Right atrium auricular region (tissue), 2 donors: ENCODE results near the gene OR56A4. TPM values are rescaled to one million over a fixed set of nuclear protein-coding genes. Genes with fewer than 3 reads are reported as not detected.

Source experiments
- DNase-seq: peaks from one replicate; pipeline ENCODE4 v3.0.0-alpha.2; 2019; ENCODE audit warnings: low spot score
- H3K27ac ChIP-seq, 2 donors: fragments of 200-600 bp; sonication (generic); 1 replicate in 1 of 2; 2 replicates in 1 of 2; pipeline ENCODE4 v1.5.1; 2016 to 2019
- H3K27me3 ChIP-seq, 2 donors: fragments of 200-600 bp; sonication (generic); one replicate each; pipeline versions ENCODE4 v1.5.1 to v1.6.0; 2017 to 2019
- H3K36me3 ChIP-seq: fragments of 200-600 bp; sonication (generic); one replicate; pipeline ENCODE4 v1.5.1; 2016
- H3K4me1 ChIP-seq, 2 donors: fragments of 200-600 bp; sonication (generic); one replicate each; pipeline versions ENCODE4 v1.5.1 to v1.6.0; 2017 to 2019
- H3K4me3 ChIP-seq, 2 donors: fragments of 200-600 bp; sonication (generic); 1 replicate in 1 of 2; 2 replicates in 1 of 2; pipeline ENCODE4 v1.5.1; 2017 to 2019; ENCODE audit warnings: mild to moderate bottlenecking in 1 of 2, moderate library complexity in 1 of 2
- H3K9me3 ChIP-seq, 2 donors: fragments of 200-600 bp; sonication (generic); one replicate each; pipeline ENCODE4 v1.5.1; 2019
- total RNA-seq, 2 donors: library from RNA; depleted of rRNA; stranded (reverse); fragments of >200 nt; gene quantifications; one replicate each; pipeline ENCODE4 v1.1.0, GENCODE V29; 2016
- TF ChIP-seq, protein P1 (sequence below), 2 donors: fragments of 200-600 bp; sonication (generic); IDR thresholded peaks; one replicate each; pipeline ENCODE4 v1.5.1; 2019; ENCODE audit warnings: antibody characterized with exemption in 2 of 2

Gene OR56A4
- total RNA-seq, 2 donors from 2014 or later = not detected

DNA sequence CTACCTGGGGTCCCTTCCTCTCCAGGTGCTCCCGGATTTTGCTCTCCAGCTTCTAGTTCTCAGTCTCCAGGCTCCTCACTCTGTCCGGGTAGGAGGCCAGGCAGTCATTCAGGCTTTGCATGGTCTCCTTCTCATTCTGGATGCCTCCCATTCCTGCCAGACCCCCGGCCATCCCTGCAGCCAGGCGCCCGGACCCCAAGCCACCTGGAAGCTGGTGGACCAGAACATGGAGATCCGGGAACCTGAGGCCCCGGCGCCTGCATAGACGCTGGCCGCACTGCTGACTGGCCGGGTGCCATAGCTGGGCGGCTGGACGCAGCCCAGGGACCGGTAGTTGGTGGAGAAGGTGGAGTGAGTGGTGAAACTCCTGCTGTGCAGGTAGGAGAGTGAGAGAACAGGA lies 12.0 kb downstream of the OR56A4 start:
- no peak for DNase-seq
- H3K36me3 ChIP-seq = no peaks in the 10 kb centered on the region
- no peak overlapping the region for H3K27ac ChIP-seq
- TF ChIP-seq, protein P1, sequence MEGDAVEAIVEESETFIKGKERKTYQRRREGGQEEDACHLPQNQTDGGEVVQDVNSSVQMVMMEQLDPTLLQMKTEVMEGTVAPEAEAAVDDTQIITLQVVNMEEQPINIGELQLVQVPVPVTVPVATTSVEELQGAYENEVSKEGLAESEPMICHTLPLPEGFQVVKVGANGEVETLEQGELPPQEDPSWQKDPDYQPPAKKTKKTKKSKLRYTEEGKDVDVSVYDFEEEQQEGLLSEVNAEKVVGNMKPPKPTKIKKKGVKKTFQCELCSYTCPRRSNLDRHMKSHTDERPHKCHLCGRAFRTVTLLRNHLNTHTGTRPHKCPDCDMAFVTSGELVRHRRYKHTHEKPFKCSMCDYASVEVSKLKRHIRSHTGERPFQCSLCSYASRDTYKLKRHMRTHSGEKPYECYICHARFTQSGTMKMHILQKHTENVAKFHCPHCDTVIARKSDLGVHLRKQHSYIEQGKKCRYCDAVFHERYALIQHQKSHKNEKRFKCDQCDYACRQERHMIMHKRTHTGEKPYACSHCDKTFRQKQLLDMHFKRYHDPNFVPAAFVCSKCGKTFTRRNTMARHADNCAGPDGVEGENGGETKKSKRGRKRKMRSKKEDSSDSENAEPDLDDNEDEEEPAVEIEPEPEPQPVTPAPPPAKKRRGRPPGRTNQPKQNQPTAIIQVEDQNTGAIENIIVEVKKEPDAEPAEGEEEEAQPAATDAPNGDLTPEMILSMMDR (IDR thresholded peaks at IDR 0.05) = no peak
- H3K27me3 ChIP-seq = no peaks in the 10 kb centered on the region
- no peaks in the 10 kb centered on the region for H3K9me3 ChIP-seq
- no peaks in the 10 kb centered on the region for H3K4me1 ChIP-seq
- no peak overlapping the region for H3K4me3 ChIP-seq

DNA sequence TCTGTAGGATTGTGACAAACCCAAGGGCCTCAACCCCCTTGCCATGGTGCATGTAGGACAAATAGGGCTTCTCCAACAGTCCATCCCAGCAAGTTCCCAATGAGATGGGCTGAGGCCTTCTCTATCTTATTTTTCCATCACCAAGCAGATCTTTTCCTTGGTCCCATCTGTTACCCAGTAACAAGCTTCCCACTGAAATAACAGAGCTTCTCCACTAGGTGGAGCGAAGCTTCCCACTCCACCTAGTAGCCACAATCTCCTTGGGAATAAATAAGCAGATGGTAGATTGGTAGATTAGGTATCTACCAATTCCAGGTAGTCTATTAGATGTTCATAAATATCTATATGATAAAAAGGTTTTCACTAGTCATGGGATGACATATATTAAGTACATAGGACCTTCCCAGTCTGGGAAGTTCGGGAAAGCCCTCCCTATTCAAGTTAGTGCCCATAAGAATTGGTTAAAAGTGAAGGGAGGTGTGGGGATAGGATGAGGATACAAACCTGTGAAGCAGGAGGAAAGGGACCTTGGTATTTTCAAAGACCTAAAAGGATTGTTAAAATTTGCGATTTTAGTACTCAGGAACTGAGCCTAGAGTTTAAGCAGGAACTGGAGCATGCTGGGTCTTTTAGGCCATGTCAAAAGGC lies 14.0 kb downstream of the OR56A4 start:
- Histone ChIP-seq H3K27ac (no peak overlapping the region), H3K36me3 (no peaks in the 10 kb centered on the region), H3K27me3 (no peaks in the 10 kb centered on the region), H3K4me3 (no peak overlapping the region), H3K4me1 (no peaks in the 10 kb centered on the region), H3K9me3 (no peaks in the 10 kb centered on the region)
- no peak for DNase-seq
- TF ChIP-seq, protein P1 (IDR thresholded peaks at IDR 0.05) = peak in 1 of 2 donors; percentile 51

DNA sequence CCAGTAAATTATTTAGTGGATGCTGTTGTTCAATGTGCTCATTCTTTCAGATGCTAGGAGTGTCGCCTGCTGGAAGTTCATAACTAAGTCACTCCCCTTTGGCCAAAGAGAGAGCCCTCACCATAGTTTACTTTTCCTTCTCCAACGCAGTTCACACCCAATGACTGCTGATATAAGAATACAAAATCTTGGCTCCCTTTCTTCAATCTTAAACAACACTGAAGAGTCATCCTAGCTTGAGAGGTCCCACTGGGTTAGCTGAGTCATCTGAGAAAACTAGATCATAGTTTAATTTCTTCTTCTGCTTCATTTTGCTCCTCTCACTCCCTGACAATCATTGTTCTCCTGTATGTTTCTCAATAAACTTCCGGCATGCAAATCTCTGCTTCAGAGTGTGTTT lies 14.6 kb downstream of the OR56A4 start:
- H3K4me1 ChIP-seq = no peaks in the 10 kb centered on the region
- no peaks in the 10 kb centered on the region for H3K27me3 ChIP-seq
- TF ChIP-seq, protein P1 (IDR thresholded peaks at IDR 0.05) = no peak
- no peak overlapping the region for H3K27ac ChIP-seq
- no peaks in the 10 kb centered on the region for H3K36me3 ChIP-seq
- no peak overlapping the region for H3K4me3 ChIP-seq
- DNase-seq = no peak
- no peaks in the 10 kb centered on the region for H3K9me3 ChIP-seq

DNA sequence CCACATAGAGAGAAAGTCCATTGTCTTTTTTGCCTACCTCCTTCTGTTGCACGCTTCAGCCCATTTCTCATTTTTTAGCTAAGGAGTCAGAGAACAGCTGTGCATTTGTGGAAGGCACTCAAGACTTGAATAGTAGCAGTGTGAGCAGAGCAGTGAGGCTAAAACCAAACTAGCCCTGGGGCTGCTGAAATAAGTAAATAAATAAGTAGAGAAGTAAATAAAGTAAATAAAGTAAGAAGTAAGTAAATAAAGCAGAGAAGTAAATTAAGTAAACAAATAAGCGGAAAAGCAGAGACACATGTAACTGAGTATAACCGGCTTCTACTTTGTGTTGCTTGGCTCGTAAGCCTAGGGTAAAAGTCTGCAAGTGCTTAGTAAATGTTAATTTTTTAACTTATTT lies 17.5 kb downstream of the OR56A4 start:
- no peak overlapping the region for H3K27ac ChIP-seq
- H3K27me3 ChIP-seq = no peaks in the 10 kb centered on the region
- no peaks in the 10 kb centered on the region for H3K36me3 ChIP-seq
- TF ChIP-seq, protein P1 (IDR thresholded peaks at IDR 0.05) = no peak
- H3K4me1 ChIP-seq = no peaks in the 10 kb centered on the region
- DNase-seq = no peak
- H3K9me3 ChIP-seq = no peaks in the 10 kb centered on the region
- no peak overlapping the region for H3K4me3 ChIP-seq

DNA sequence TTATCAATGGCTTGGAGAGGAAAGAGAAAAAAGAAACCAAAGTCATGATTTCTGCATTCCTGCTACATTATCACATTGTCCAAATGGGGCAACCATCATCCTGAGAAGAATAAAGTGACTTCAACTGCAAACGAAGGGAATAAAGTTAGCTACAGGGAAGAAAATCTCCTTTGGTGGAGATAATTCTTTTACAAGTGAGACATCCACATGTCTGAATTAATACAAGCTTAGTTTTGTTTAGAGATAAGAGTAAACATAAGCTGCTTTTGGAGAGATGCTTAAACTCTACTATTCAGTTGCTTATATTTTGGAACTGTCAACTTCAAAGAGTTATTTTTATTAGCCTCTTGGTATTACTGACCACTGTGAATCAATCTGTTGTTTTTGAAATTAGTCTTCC lies 19.9 kb downstream of the OR56A4 start, which contains the start of gene OR52L1:
OR52L1 (minus strand) TSS at position 101 of the 400 bp plus-strand sequence; CDS start at position 46, 55 bp downstream.
- Histone ChIP-seq H3K27me3 (no peaks in the 10 kb centered on the region), H3K9me3 (no peaks in the 10 kb centered on the region), H3K4me3 (no peak within 1 kb of the TSS), H3K36me3 (no peaks in the 10 kb centered on the region), H3K27ac (no peak within 1 kb of the TSS), H3K4me1 (no peaks in the 10 kb centered on the region)
- TF ChIP-seq, protein P1 (IDR thresholded peaks at IDR 0.05) = no peak
- no peak for DNase-seq

DNA sequence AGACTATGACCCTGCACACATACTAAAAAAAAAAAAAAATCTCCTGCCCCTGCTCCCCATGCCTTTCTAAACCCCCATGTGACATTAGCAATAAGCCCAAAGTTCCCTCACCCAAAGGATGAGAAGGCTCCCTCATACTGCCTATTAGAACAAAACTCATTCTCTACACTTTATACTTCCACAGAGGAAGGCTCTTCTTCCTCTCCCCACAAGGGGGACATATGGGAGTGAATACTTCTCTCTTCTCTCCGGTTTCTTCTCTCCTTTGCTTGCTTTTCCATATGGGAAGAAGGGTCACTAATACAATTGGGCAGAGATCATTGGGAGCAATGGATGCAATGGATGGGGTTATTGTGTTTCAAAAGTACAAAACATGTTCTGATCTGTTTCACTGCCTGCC lies 23.3 kb downstream of the OR56A4 start:
- no peak overlapping the region for H3K27ac ChIP-seq
- no peak for DNase-seq
- H3K4me3 ChIP-seq = no peak overlapping the region
- no peaks in the 10 kb centered on the region for H3K36me3 ChIP-seq
- H3K4me1 ChIP-seq = no peaks in the 10 kb centered on the region
- peaks cover 0 to 19% of the 10 kb centered on the region in 2 donors for H3K9me3 ChIP-seq
- no peaks in the 10 kb centered on the region for H3K27me3 ChIP-seq
- TF ChIP-seq, protein P1 (IDR thresholded peaks at IDR 0.05) = no peak
